Right lobe of liver (tissue), 6 donors: ENCODE measurements around the gene PICALM. TPM values are rescaled to one million over a fixed set of nuclear protein-coding genes. Genes with fewer than 3 reads are reported as not detected.
"Not testable (repeated sequence)": the region's sequence is repeated elsewhere in the genome, so short reads cannot be mapped to it uniquely, and the experiment has no call there.

Experiments used
- ATAC-seq, 4 donors: fragments of 200-7000 bp; cut with Tn5 transposase; one replicate each; pipeline ENCODE4 v1.9.1; 2020; ENCODE audit warnings: mild to moderate bottlenecking in 4 of 4, moderate library complexity in 4 of 4
- DNase-seq, 3 donors: peaks; one replicate each; pipeline ENCODE4 v3.0.0-alpha.2; 2020
- H3K27ac ChIP-seq, 3 donors: fragments of 200-600 bp; one replicate each; pipeline ENCODE4 v1.8.0; 2022
- H3K27me3 ChIP-seq, 2 donors: fragments of 200-600 bp; one replicate each; pipeline ENCODE4 v1.8.0; 2022
- H3K36me3 ChIP-seq, 4 donors: fragments of 200-600 bp; sonication (generic) in 1 of 4; one replicate each; pipeline versions ENCODE4 v1.5.1 to v1.8.0; 2017 to 2022; ENCODE audit warnings: control low read depth in 1 of 4
- H3K4me1 ChIP-seq, 4 donors: fragments of 200-600 bp; sonication (generic) in 1 of 4; one replicate each; pipeline versions ENCODE4 v1.5.1 to v1.8.0; 2017 to 2022; ENCODE audit warnings: control low read depth in 1 of 4
- H3K4me3 ChIP-seq, 3 donors: fragments of 200-600 bp; one replicate each; pipeline ENCODE4 v1.8.0; 2022
- H3K9me3 ChIP-seq, 4 donors: fragments of 200-600 bp; sonication (generic) in 1 of 4; one replicate each; pipeline versions ENCODE4 v1.5.1 to v1.8.0; 2017 to 2022; ENCODE audit warnings: control low read depth in 1 of 4
- POLR2A ChIP-seq: fragments of 450-650 bp; IDR thresholded peaks from one replicate; pipeline ENCODE4 v1.6.1; 2017; ENCODE audit warnings: antibody characterized with exemption, mild to moderate bottlenecking
- WGBS: methylation state at CpG from one replicate; pipeline ENCODE4 v1.1.6; 2018; ENCODE audit warnings: low coverage, low lambda C conversion rate; ENCODE audit not compliant: insufficient coverage; ENCODE audit errors: missing lambda C conversion rate; 5-methylcytosine and 5-hydroxymethylcytosine counted together
- intact Hi-C, 2 donors: fragments of 100-400 bp; cut with DNase I; formaldehyde crosslinking; loops; one replicate each; pipeline versions ENCODE4 v1.11.2 to v1.14.1; 2022
- total RNA-seq, 6 experiments: library from RNA; depleted of rRNA in 2 of 6; stranded (reverse); fragments of >200 nt in 2 of 6; fragmentation: NEBNext Ultra II Directional in 3 of 6; extraction: Animal tissue kit (Norgen Biotek cat#: 25700) in 3 of 6; gene quantifications; one replicate each; pipeline versions ENCODE4 v1.1.0 to v1.2.4, GENCODE V29; 2016 to 2023
- TF ChIP-seq, protein P1 (sequence below), 4 donors: fragments of 200-600 bp in 3 of 4; fragments of 450-650 bp in 1 of 4; IDR thresholded peaks; one replicate each; pipeline versions ENCODE4 v1.5.1 to v1.8.0; 2016 to 2022; ENCODE audit warnings: antibody characterized with exemption in 4 of 4, mild to moderate bottlenecking in 2 of 4
- donor health status: DM: no; HTN: yes; CAD: no.
- donor health status: DM: no; HTN: no; CAD: no.
- donor health status: DM: no; HTN: no; CAD: no.
- donor health status: DM: no; HTN: yes; CAD: no.
- donor health status: DM: no; HTN: yes; CAD: no.

The PICALM gene
- total RNA-seq, 6 experiments from 2014 or later = 84.1 to 137 (median 97.6) TPM

DNA sequence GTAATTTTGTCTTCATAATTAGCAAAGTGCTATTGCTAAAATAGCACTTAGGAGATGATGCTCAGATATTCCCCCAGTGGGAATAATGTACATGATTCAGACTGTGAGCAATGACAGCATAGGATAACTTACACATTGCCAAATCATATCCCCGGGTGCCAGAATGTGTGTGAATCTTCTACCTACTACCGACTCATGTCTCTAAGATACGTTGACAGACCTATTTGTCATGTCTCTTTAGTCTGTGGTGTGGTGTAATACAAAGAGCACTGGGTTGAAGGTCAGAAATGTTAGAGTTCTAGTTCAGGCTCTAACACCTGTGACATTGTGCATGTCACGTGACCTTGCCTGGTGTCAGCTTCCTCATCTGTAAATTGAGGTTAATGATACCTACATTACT, 31.0 kb upstream of the PICALM start:
- peak in 1 of 3 donors; percentile 25 for DNase-seq
- 20% methylated on average over 3 of the region's 4 CpGs for WGBS
- H3K4me3 ChIP-seq = no peak overlapping the region
- H3K9me3 ChIP-seq = no peaks in the 10 kb centered on the region
- H3K27ac ChIP-seq = peak overlapping the region in 1 of 3 donors; percentile 30
- H3K36me3 ChIP-seq = no peaks in the 10 kb centered on the region
- intact Hi-C loops = no loop called here
- ATAC-seq = peak; percentile 81 to 88 (median 84)
- TF ChIP-seq, protein P1, sequence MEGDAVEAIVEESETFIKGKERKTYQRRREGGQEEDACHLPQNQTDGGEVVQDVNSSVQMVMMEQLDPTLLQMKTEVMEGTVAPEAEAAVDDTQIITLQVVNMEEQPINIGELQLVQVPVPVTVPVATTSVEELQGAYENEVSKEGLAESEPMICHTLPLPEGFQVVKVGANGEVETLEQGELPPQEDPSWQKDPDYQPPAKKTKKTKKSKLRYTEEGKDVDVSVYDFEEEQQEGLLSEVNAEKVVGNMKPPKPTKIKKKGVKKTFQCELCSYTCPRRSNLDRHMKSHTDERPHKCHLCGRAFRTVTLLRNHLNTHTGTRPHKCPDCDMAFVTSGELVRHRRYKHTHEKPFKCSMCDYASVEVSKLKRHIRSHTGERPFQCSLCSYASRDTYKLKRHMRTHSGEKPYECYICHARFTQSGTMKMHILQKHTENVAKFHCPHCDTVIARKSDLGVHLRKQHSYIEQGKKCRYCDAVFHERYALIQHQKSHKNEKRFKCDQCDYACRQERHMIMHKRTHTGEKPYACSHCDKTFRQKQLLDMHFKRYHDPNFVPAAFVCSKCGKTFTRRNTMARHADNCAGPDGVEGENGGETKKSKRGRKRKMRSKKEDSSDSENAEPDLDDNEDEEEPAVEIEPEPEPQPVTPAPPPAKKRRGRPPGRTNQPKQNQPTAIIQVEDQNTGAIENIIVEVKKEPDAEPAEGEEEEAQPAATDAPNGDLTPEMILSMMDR (IDR thresholded peaks at IDR 0.05) = no peak
- no peak for TF ChIP-seq POLR2A
- peaks cover 0 to 19% (median 5%) of the 10 kb centered on the region in 4 donors for H3K4me1 ChIP-seq
- H3K27me3 ChIP-seq = no peaks in the 10 kb centered on the region

DNA sequence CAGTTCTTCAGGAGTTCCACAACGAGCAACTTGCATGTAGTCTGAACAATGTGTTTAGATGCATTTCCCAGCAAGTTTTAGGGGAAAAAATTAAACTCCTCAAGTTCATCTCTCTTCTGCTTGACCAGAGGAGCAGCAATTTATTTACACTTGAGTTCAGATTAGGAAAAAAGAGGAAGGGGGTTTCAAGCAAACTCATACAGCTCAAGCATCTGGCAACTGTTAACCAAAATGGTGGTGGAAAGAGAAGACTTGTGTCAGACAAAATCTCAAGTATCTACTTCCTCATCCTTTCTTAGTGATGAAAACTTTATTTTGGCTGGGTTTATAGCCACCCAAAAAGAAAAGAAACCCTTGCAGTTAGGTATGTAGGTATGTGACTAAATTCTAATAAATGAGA, 29.1 kb upstream of the PICALM start:
- Histone ChIP-seq H3K27ac (no peak overlapping the region), H3K4me3 (no peak overlapping the region), H3K4me1 (peaks cover 0 to 19% (median 5%) of the 10 kb centered on the region in 4 donors), H3K27me3 (no peaks in the 10 kb centered on the region), H3K36me3 (no peaks in the 10 kb centered on the region), H3K9me3 (no peaks in the 10 kb centered on the region)
- TF ChIP-seq POLR2A = no peak
- TF ChIP-seq, protein P1 (IDR thresholded peaks at IDR 0.05) = no peak
- DNase-seq (no peak), ATAC-seq (no peak)
- 100% methylated on average over 1 of the region's 1 CpG for WGBS
- intact Hi-C loops = no loop called here

DNA sequence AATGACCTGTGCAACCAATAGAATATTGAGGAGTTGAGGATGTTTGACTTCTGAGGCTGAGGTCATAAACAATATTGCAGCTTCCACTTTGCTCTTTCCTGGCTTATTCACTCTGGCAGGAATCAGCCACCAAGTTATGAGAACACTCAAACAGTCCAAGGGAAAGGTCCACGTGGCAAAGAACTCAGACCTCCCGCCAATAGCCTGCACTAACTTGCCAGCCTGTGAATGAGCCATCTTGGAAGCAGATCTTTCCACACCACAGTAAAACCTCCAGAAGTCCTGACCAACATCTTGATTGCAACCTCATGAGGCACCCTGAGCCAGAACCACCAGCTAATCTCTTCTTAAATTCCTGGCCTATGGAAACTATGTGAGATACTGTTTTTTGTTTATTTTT, 22.7 kb upstream of the PICALM start:
- TF ChIP-seq, protein P1 (IDR thresholded peaks at IDR 0.05) = no peak
- no peak for TF ChIP-seq POLR2A
- ATAC-seq = peak; percentile 59 to 80 (median 66)

DNA sequence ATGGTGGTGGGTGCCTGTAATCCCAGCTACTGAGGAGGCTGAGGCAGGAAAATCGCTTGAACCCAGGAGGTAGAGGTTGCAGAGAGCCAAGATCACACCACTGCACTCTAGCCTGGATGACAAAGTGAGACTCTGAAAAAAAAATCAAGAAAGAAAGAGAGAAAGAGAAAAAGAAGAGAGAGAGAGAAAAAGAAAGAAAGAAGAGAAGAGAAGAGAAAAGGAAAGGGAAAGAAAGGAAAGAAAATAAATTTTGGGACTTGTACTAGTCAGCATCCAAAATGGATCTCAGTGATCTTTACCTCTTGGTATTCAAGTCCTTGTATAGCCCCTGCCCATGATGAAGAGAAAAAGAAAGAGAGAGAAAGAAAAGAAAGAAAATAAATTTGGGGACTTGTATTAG, 22.2 kb upstream of the PICALM start:
- Histone ChIP-seq H3K9me3 (no peaks in the 10 kb centered on the region), H3K27me3 (no peaks in the 10 kb centered on the region), H3K27ac (no peak overlapping the region), H3K4me1 (peaks cover 0 to 3% (median 0%) of the 10 kb centered on the region in 4 donors), H3K4me3 (no peak overlapping the region), H3K36me3 (no peaks in the 10 kb centered on the region)
- TF ChIP-seq, protein P1 (IDR thresholded peaks at IDR 0.05) = no peak
- no peak for TF ChIP-seq POLR2A
- WGBS = 92% methylated on average over 1 of the region's 1 CpG
- intact Hi-C loops = no loop called here
- ATAC-seq = no peak
- no peak for DNase-seq

More for the DNA sequence above, 22.7 kb upstream of the PICALM start:
- Histone ChIP-seq H3K4me3 (no peak overlapping the region), H3K36me3 (no peaks in the 10 kb centered on the region), H3K9me3 (no peaks in the 10 kb centered on the region), H3K27ac (no peak overlapping the region), H3K27me3 (no peaks in the 10 kb centered on the region), H3K4me1 (peaks cover 0 to 3% (median 0%) of the 10 kb centered on the region in 4 donors)
- peak in 1 of 3 donors; percentile 60 for DNase-seq
- intact Hi-C loops = no loop called here
- WGBS = 47% methylated on average over 2 of the region's 2 CpGs

DNA sequence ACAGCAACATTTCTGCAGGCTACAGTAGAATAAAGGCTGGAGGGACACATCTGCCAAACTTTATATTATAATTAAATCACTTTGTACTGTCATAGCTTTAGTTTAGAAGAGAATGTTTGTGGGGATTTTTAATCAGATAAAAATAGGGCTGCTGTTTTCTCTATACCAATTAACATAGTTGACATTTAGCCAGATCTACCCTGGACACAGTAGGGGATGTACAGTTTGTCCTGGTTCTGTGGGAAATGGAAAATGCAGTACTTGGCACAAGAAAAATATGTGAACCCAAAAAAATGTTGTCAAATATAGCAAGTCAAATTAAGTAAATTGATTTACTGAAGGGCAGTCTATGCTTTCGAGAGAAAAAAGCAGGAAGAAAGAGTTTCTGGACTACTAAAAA, 20.8 kb upstream of the PICALM start:
- Histone ChIP-seq H3K4me1 (peaks cover 0 to 3% (median 0%) of the 10 kb centered on the region in 4 donors), H3K4me3 (no peak overlapping the region), H3K9me3 (no peaks in the 10 kb centered on the region), H3K27ac (no peak overlapping the region), H3K27me3 (no peaks in the 10 kb centered on the region), H3K36me3 (no peaks in the 10 kb centered on the region)
- ATAC-seq (no peak), DNase-seq (no peak)
- intact Hi-C loops = no loop called here
- TF ChIP-seq POLR2A = no peak
- TF ChIP-seq, protein P1 (IDR thresholded peaks at IDR 0.05) = no peak
- WGBS = 85% methylated on average over 1 of the region's 1 CpG

DNA sequence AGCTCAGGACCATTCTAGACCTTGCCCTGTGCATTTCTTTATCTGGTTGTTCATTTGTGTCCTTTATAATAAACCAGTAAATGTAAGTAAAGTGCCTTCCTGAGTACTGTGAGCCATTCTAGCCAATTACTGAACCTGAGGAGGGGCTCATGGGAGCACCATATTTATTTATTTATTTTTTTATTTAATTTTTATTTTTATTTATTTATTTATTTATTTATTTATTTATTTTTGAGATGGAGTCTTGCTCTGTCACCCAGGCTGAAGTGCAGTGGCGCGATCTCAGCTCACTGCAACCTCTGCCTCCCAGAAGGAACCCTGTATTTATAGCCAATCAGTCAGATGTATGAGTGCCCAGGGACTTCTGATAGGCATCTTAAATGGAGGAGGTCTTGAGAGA, 18.8 kb upstream of the PICALM start:
- H3K27ac ChIP-seq, H3K36me3 ChIP-seq, ATAC-seq, H3K4me3 ChIP-seq, H3K9me3 ChIP-seq, intact Hi-C loops, H3K4me1 ChIP-seq, H3K27me3 ChIP-seq, DNase-seq: not testable (repeated sequence)
- WGBS = 97% methylated on average over 2 of the region's 2 CpGs
